Panc1 (cell line): Measurements from ENCODE around the gene KRT33A.

Experiments
- CTCF ChIP-seq: fragments of 450-650 bp; IDR thresholded peaks from 2 replicates; pipeline ENCODE4 v1.5.1; 2017; ENCODE audit warnings: mild to moderate bottlenecking
- POLR2AphosphoS5 ChIP-seq: IDR thresholded peaks from 2 replicates; pipeline ENCODE4 v1.6.1; 2012; ENCODE audit warnings: mild to moderate bottlenecking, low read depth, low read length, moderate library complexity
- SIN3A ChIP-seq: IDR thresholded peaks from 2 replicates; pipeline ENCODE4 v1.6.1; 2012; ENCODE audit warnings: low read depth, mild to moderate bottlenecking, low read length, moderate library complexity, borderline replicate concordance; ENCODE audit not compliant: insufficient read depth
- TCF7L2 ChIP-seq: IDR thresholded peaks from 2 replicates; pipeline ENCODE4 v1.6.1; 2011; ENCODE audit warnings: mild to moderate bottlenecking, low read depth, low read length, inconsistent platforms

DNA sequence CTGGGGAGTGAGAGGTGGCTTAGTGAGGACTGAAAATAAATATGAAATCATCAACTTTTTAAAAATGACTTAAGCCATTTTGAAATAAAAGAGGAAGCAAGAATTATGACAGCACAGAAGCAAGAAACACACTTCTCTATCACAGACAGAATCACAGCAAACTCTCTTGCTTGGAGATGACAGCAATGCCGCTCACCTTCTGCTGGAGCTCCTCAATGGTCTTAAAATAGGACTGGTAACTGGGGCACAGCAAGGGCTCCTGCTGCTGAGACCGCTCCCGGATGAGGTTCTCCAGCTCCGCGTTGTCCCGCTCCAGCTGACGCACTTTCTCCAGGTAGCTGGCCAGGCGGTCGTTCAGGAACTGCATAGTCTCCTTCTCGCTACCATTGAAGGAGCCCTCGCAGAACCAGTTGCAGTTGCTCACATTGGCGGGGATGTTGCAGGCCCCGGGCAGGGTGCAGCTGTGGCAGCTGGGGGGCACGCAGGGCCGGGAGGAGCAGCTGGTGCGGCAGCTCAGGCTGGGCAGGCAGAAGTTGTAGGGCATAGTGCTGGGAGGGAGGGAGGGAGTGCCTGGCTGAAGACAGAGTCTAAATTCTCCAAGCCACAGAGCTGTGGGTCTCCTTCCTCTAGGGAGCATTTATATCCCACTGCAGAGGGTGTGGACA is 46.5 kb upstream of the KRT33A start, which contains the start of gene KRT31:
- no peak for TF ChIP-seq CTCF
- no peak for TF ChIP-seq POLR2AphosphoS5
- TF ChIP-seq SIN3A = no peak
- no peak for TF ChIP-seq TCF7L2
